GM12878 (cell line): ENCODE measurements around the gene GLB1L2. TPM values are rescaled to one million over a fixed set of nuclear protein-coding genes. Genes with fewer than 3 reads are reported as not detected.

ENCODE experiments used
- ATAC-seq: fragments of 200-7000 bp; cut with Tn5 transposase; 3 replicates; pipeline ENCODE4 v1.9.1; 2020; ENCODE audit warnings: mild to moderate bottlenecking, moderate library complexity
- BruUV-seq: library from RNA; stranded (reverse); fragments of 400-500 nt; replicated peaks from 2 replicates; lab custom pipeline; 2021; lab: Mats Ljungman, UMichigan
- CTCF ChIA-PET: fragments of 300-600 bp; sonication (Branson Sonifier 250); formaldehyde crosslinking; extraction: SDS; loops from one replicate; lab custom pipeline; 2021; ENCODE audit warnings: inconsistent platforms; lab: Yijun Ruan, JAX
- POLR2A ChIA-PET: fragments of 350-600 bp; formaldehyde crosslinking; extraction: SDS; loops from one replicate; lab custom pipeline; 2021; ENCODE audit warnings: inconsistent platforms; lab: Charles Lee
- RAD21 ChIA-PET: fragments of 300-600 bp; sonication (Branson Sonifier 250); formaldehyde crosslinking; loops from one replicate; lab custom pipeline; 2023; ENCODE audit warnings: antibody characterized with exemption; ENCODE audit not compliant: unreplicated experiment; lab: Charles Lee
- SMC1A ChIA-PET: fragments of 300-600 bp; sonication (Branson Sonifier 250); formaldehyde crosslinking; loops from one replicate; lab custom pipeline; 2023; ENCODE audit not compliant: unreplicated experiment, uncharacterized antibody; lab: Charles Lee
- DNase-seq: peaks from one replicate; pipeline ENCODE4 v3.0.0-alpha.2; 2011; ENCODE audit warnings: low read depth, low spot score
- FAIRE-seq: peaks from 3 replicates; lab custom pipeline; 2011; peaks lifted over from hg19 to GRCh38; lab: Jason Lieb, UNC
- H2AFZ ChIP-seq: 2 replicates; pipeline ENCODE4 v1.6.0; 2011; ENCODE audit warnings: low read depth, low read length, control low read depth; ENCODE audit not compliant: control insufficient read depth
- H3K27ac ChIP-seq: 2 replicates; pipeline ENCODE4 v1.5.1; 2011; ENCODE audit warnings: control low read depth; ENCODE audit not compliant: control insufficient read depth, insufficient read depth
- H3K27me3 ChIP-seq, 2 experiments: replicated peaks in 1 of 2; 2 replicates each; pipeline versions ENCODE4 v1.6.0 to v1.6.1; 2011; ENCODE audit warnings: low read length in 1 of 2; ENCODE audit not compliant: control insufficient read depth in 2 of 2, insufficient read depth in 2 of 2
- H3K36me3 ChIP-seq, 2 experiments: 2 replicates each; pipeline ENCODE4 v1.5.1; 2011; ENCODE audit warnings: low read length in 1 of 2; ENCODE audit not compliant: control insufficient read depth in 2 of 2, insufficient read depth in 2 of 2
- H3K4me1 ChIP-seq: 2 replicates; pipeline ENCODE4 v1.6.1; 2011; ENCODE audit warnings: mild to moderate bottlenecking, low read length, moderate library complexity, mixed read lengths; ENCODE audit not compliant: control insufficient read depth, insufficient read depth
- H3K4me2 ChIP-seq: 2 replicates; pipeline ENCODE4 v1.6.0; 2011; ENCODE audit warnings: control low read depth; ENCODE audit not compliant: control insufficient read depth, insufficient read depth
- H3K4me3 ChIP-seq: fragments of 200-600 bp; sonication (generic); 2 replicates; pipeline ENCODE4 v1.5.1; 2016
- H3K79me2 ChIP-seq: 2 replicates; pipeline ENCODE4 v1.6.0; 2011; ENCODE audit warnings: low read length; ENCODE audit not compliant: control insufficient read depth, insufficient read depth
- H3K9ac ChIP-seq: 2 replicates; pipeline ENCODE4 v1.8.0; 2011; ENCODE audit warnings: low read length, control low read depth, mixed read lengths; ENCODE audit not compliant: control insufficient read depth, insufficient read depth
- H3K9me3 ChIP-seq: replicated peaks from 3 replicates; pipeline ENCODE4 v1.5.1; 2011; ENCODE audit warnings: mild to moderate bottlenecking, low read length; ENCODE audit not compliant: control insufficient read depth, insufficient read depth
- H4K20me1 ChIP-seq: 2 replicates; pipeline ENCODE4 v1.6.0; 2011; ENCODE audit not compliant: control insufficient read depth, insufficient read depth
- E2F8 ChIP-seq: fragments of 450-650 bp; IDR thresholded peaks from 2 replicates; pipeline ENCODE4 v1.6.1; 2018; ENCODE audit warnings: mild to moderate bottlenecking, low read depth, moderate library complexity; ENCODE audit not compliant: partially characterized antibody
- IRF4 ChIP-seq: IDR thresholded peaks from 2 replicates; pipeline ENCODE4 v1.6.1; 2011; ENCODE audit warnings: low read depth, low read length
- MYC ChIP-seq: IDR thresholded peaks from 2 replicates; pipeline ENCODE4 v1.6.1; 2011; ENCODE audit warnings: mild to moderate bottlenecking, low read length, moderate library complexity, inconsistent platforms; ENCODE audit not compliant: insufficient read depth, insufficient replicate concordance, insufficient read length, severe bottlenecking
- NKRF ChIP-seq: fragments of 450-650 bp; conservative IDR thresholded peaks from 2 replicates; pipeline ENCODE4 v1.6.1; 2017; ENCODE audit warnings: mild to moderate bottlenecking, moderate library complexity
- NRF1 ChIP-seq: conservative IDR thresholded peaks from 2 replicates; pipeline ENCODE4 v1.6.1; 2011; ENCODE audit warnings: mild to moderate bottlenecking, low read depth, low read length, improper control_type of control experiment
- REST ChIP-seq: IDR thresholded peaks from 2 replicates; pipeline ENCODE4 v1.6.1; 2012; ENCODE audit warnings: mild to moderate bottlenecking, low read depth, low read length
- WGBS: methylation state at CpG from one replicate; pipeline ENCODE4 v1.1.6; 2016; ENCODE audit warnings: low lambda C conversion rate; ENCODE audit not compliant: insufficient replicate concordance, insufficient coverage; ENCODE audit errors: missing lambda C conversion rate; 5-methylcytosine and 5-hydroxymethylcytosine counted together
- in situ Hi-C: fragments of 300-500 bp; cut with MboI; formaldehyde crosslinking; loops from 9 replicates; pipeline ENCODE4 v1.14.3; 2018; ENCODE audit warnings: mixed read lengths
- intact Hi-C: fragments of 100-400 bp; cut with micrococcal nuclease; formaldehyde crosslinking; loops from one replicate; pipeline ENCODE4 v1.14.2; 2022; ENCODE audit not compliant: unreplicated experiment
- polyA plus RNA-seq, 11 experiments: library from polyadenylated mRNA; depleted of rRNA in 4 of 11; unstranded in 6 of 11; stranded (reverse) in 5 of 11; fragments of >200 nt; fragmentation: Nextera tagmentation in 4 of 11; fragmentation: Illumina TruSeq in 1 of 11; extraction: Ambion mirVana in 4 of 11; extraction: Trizol in 1 of 11; gene quantifications; 1 replicate in 1 of 11; 2 replicates in 10 of 11; pipeline versions ENCODE4 v1.2.1 to v1.2.3, GENCODE V29; 2011 to 2016; ENCODE audit warnings: inconsistent platforms in 2 of 11, missing spikeins in 2 of 11, low read depth in 1 of 11
- total RNA-seq, 4 experiments: library from RNA; depleted of rRNA in 3 of 4; stranded (reverse); fragments of >200 nt in 3 of 4; fragmentation: Illumina TruSeq in 1 of 4; extraction: Trizol in 1 of 4; gene quantifications; 2 replicates each; pipeline versions ENCODE4 v1.2.1 to v1.2.3, GENCODE V29; 2013 to 2021

GLB1L2 gene
- total and polyA plus RNA-seq, 10 of the 15 experiments (the other 5 are each of a cell fraction or from before 2014, with no cell fraction given): 0.04 to 0.85 (median 0.49) TPM

- intact Hi-C loops: no loop called here
- CTCF ChIA-PET: interaction anchor here (0.5 kb wide), 1 partner anchor 401 kb away, joined by 3 read pairs; no protein-coding TSS in a partner anchor
- no peak for ATAC-seq
These were observed 84.9 kb downstream of the GLB1L2 start for GRCh38 chr11:134416726-134417125.

GRCh38 chr11:134417871-134418840 is 86.4 kb downstream of the GLB1L2 start:
- Histone ChIP-seq H2AFZ (no peak overlapping the region), H3K36me3 (no peaks in the 10 kb centered on the region), H3K4me2 (no peak overlapping the region), H3K27ac (no peak overlapping the region), H3K79me2 (no peaks in the 10 kb centered on the region), H4K20me1 (no peaks in the 10 kb centered on the region), H3K4me1 (no peaks in the 10 kb centered on the region), H3K9me3 (no peaks in the 10 kb centered on the region), H3K9ac (no peak overlapping the region), H3K27me3 (peaks cover 3 to 4% of the 10 kb centered on the region in 2 experiments; a peak in 3 of 4 replicates), H3K4me3 (no peak overlapping the region)
- DNase-seq: no peak
- BruUV-seq: no TSS peak
- RAD21 ChIA-PET: no interaction called here
- no peak for ATAC-seq
- SMC1A ChIA-PET: no interaction called here
- in situ Hi-C loops (no loop called here), intact Hi-C loops (no loop called here)
- no peak for FAIRE-seq
- CTCF ChIA-PET: no interaction called here
- 32% methylated on average over 14 of the region's 14 CpGs for WGBS
- POLR2A ChIA-PET: no interaction called here
- TF ChIP-seq NKRF: no peak
- no peak for TF ChIP-seq NRF1
- no peak for TF ChIP-seq E2F8
- peak; percentile 69; the same call in 1 of the 2 replicates for TF ChIP-seq REST

More at GRCh38 chr11:134416726-134417125, 84.9 kb downstream of the GLB1L2 start:
- no peak overlapping the region for H3K4me3 ChIP-seq
- no TSS peak for BruUV-seq
- no peak overlapping the region for H2AFZ ChIP-seq
- H3K9me3 ChIP-seq: no peaks in the 10 kb centered on the region
- H4K20me1 ChIP-seq: no peaks in the 10 kb centered on the region
- ChIA-PET RAD21 (no interaction called here), SMC1A (no interaction called here), POLR2A (no interaction called here)
- H3K9ac ChIP-seq: no peak overlapping the region
- H3K4me1 ChIP-seq: no peaks in the 10 kb centered on the region
- TF ChIP-seq IRF4: no peak
- TF ChIP-seq MYC: no peak
- no peak overlapping the region for H3K27ac ChIP-seq
- 29% methylated on average over 10 of the region's 10 CpGs for WGBS
- no peaks in the 10 kb centered on the region for H3K36me3 ChIP-seq
- no peak overlapping the region for H3K4me2 ChIP-seq
- in situ Hi-C loops: no loop called here
- FAIRE-seq (no peak), DNase-seq (no peak)
- peaks cover 3 to 7% of the 10 kb centered on the region in 2 experiments; a peak in 3 of 4 replicates for H3K27me3 ChIP-seq
- H3K79me2 ChIP-seq: no peaks in the 10 kb centered on the region
